Measurements from ENCODE around the gene PCK2. TPM values are rescaled to one million over a fixed set of nuclear protein-coding genes. Genes with fewer than 3 reads are reported as not detected.
A peak's percentile ranks its signal among the peaks of the same experiment; 100 is the strongest.

Gene PCK2
- total and polyA plus RNA-seq, 2 of the 13 experiments (the other 11 are each of a cell fraction or from before 2014, with no cell fraction given) = 129 to 272 TPM

- TF ChIP-seq CSRNP1 (CRISPR knock-in tag; IDR thresholded peaks at IDR 0.05) (peak; percentile 40; the same call in 1 of the 2 replicates), BHLHE40 (IDR thresholded peaks at IDR 0.05; ENCODE audit: low read length) (no peak), EED (CRISPR knock-in tag; IDR thresholded peaks at IDR 0.05) (peak; percentile 57; the same call in 1 of the 2 replicates), ZSCAN30 (CRISPR knock-in tag; IDR thresholded peaks at IDR 0.05) (no peak), RBM39 (IDR thresholded peaks at IDR 0.05; ENCODE audit: low read depth, low read length, poor library complexity, severe bottlenecking) (no peak), ZNF33B (CRISPR knock-in tag; IDR thresholded peaks at IDR 0.05) (peak; percentile 84), ZNF784 (CRISPR knock-in tag; IDR thresholded peaks at IDR 0.05; ENCODE audit: borderline replicate concordance) (peak; percentile 33; the same call in 1 of the 2 replicates), ZNF354B (CRISPR knock-in tag; IDR thresholded peaks at IDR 0.05) (0 out of 2 replicates have a peak, but pooled peaks have one; percentile 8), TFAP4 (IDR thresholded peaks at IDR 0.05; ENCODE audit: borderline replicate concordance, low read depth) (peak; percentile 34; the same call in 1 of the 2 replicates), ZNF558 (CRISPR knock-in tag; IDR thresholded peaks at IDR 0.05; ENCODE audit: borderline replicate concordance) (peak; percentile 85; the same call in 1 of the 2 replicates), ZNF598 (CRISPR knock-in tag; IDR thresholded peaks at IDR 0.05; ENCODE audit: borderline replicate concordance) (peak; percentile 36; the same call in 1 of the 2 replicates), ZNF780A (CRISPR knock-in tag; IDR thresholded peaks at IDR 0.05) (peak; percentile 25; the same call in 1 of the 2 replicates), ATAD3A (CRISPR knock-in tag; IDR thresholded peaks at IDR 0.05) (peak; percentile 18), ZNF616 (CRISPR knock-in tag; IDR thresholded peaks at IDR 0.05; ENCODE audit: low read depth) (peak; percentile 84), ZNF337 (CRISPR knock-in tag; IDR thresholded peaks at IDR 0.05; ENCODE audit: borderline replicate concordance, low read depth) (no peak), ZNF460 (CRISPR knock-in tag; IDR thresholded peaks at IDR 0.05; ENCODE audit: borderline replicate concordance) (no peak), LCORL (IDR thresholded peaks at IDR 0.05) (no peak), LCORL (CRISPR knock-in tag; IDR thresholded peaks at IDR 0.05) (peak; percentile 76; the same call in 1 of the 2 replicates), CENPX (CRISPR knock-in tag; IDR thresholded peaks at IDR 0.05) (no peak), FOXA1 (IDR thresholded peaks at IDR 0.05) (no peak), FOXA1 (CRISPR knock-in tag; IDR thresholded peaks at IDR 0.05) (0 out of 2 replicates have a peak, but pooled peaks have one; percentile 14), CC2D1A (CRISPR knock-in tag; IDR thresholded peaks at IDR 0.05) (no peak; the same call in 1 of the 2 replicates), ZNF556 (CRISPR knock-in tag; IDR thresholded peaks at IDR 0.05; ENCODE audit: borderline replicate concordance) (peak; percentile 38; the same call in 1 of the 2 replicates), HNRNPK (IDR thresholded peaks at IDR 0.05; ENCODE audit: low read depth, low read length, poor library complexity, severe bottlenecking) (no peak), ZNF639 (CRISPR knock-in tag; conservative IDR thresholded peaks at IDR 0.05) (peak; percentile 22), ZNF720 (CRISPR knock-in tag; IDR thresholded peaks at IDR 0.05) (no peak)
Measured at GRCh38 chr14:24051789-24052655, 42.1 kb upstream of the PCK2 start, which contains the start of gene CARMIL3 (continued).
